NCI-H1436 (cell line): ENCODE measurements around the gene PLEKHM3.
"Not testable (repeated sequence)": the region's sequence is repeated elsewhere in the genome, so short reads cannot be mapped to it uniquely, and the experiment has no call there.

Experiments
- DNase-seq: peaks from one replicate; lab custom pipeline; 2025; lab: John Stamatoyannopoulos, UW

Gene PLEKHM3

GRCh38 chr2:207925601-207926000 lies 99.7 kb downstream of the PLEKHM3 start:
- DNase-seq: no peak

GRCh38 chr2:207921606-207922005 lies 103.7 kb downstream of the PLEKHM3 start:
- DNase-seq: no peak

- DNase-seq: no peak
Measured at GRCh38 chr2:207920721-207921120, 104.6 kb downstream of the PLEKHM3 start.

- DNase-seq: no peak
Measured at GRCh38 chr2:207920321-207920720, 105.0 kb downstream of the PLEKHM3 start.

GRCh38 chr2:207919164-207919919 lies 106.0 kb downstream of the PLEKHM3 start:
- no peak for DNase-seq

- DNase-seq: no peak
Measured at GRCh38 chr2:207914716-207915115, 110.6 kb downstream of the PLEKHM3 start.

- no peak for DNase-seq
Measured at GRCh38 chr2:207913772-207914358, 111.5 kb downstream of the PLEKHM3 start.

GRCh38 chr2:207911856-207912255 lies 113.5 kb downstream of the PLEKHM3 start:
- no peak for DNase-seq

- DNase-seq: no peak
Measured at GRCh38 chr2:207911215-207911614, 114.1 kb downstream of the PLEKHM3 start.

GRCh38 chr2:207906495-207906894 lies 118.8 kb downstream of the PLEKHM3 start:
- not testable (repeated sequence) for DNase-seq

GRCh38 chr2:207905546-207905945 lies 119.8 kb downstream of the PLEKHM3 start:
- no peak for DNase-seq

- DNase-seq: no peak
Measured at GRCh38 chr2:207903236-207903635, 122.1 kb downstream of the PLEKHM3 start.

GRCh38 chr2:207902821-207903220 lies 122.5 kb downstream of the PLEKHM3 start:
- DNase-seq: no peak

GRCh38 chr2:207901829-207902228 lies 123.5 kb downstream of the PLEKHM3 start:
- no peak for DNase-seq

GRCh38 chr2:207901401-207901800 lies 123.9 kb downstream of the PLEKHM3 start:
- DNase-seq: no peak

- no peak for DNase-seq
Measured at GRCh38 chr2:207898354-207898695, 127.0 kb downstream of the PLEKHM3 start.

- no peak for DNase-seq
Measured at GRCh38 chr2:207897541-207898353, 127.6 kb downstream of the PLEKHM3 start.

- DNase-seq: no peak
Measured at GRCh38 chr2:207896525-207897285, 128.6 kb downstream of the PLEKHM3 start.

GRCh38 chr2:207895274-207895860 lies 130.0 kb downstream of the PLEKHM3 start:
- DNase-seq: no peak

- DNase-seq: no peak
Measured at GRCh38 chr2:207892716-207893402, 132.5 kb downstream of the PLEKHM3 start.
